Suprapubic skin (tissue), 4 donors: ENCODE results near the gene CILP2.

Source experiments
- EP300 ChIP-seq: sonication (generic); formaldehyde crosslinking; IDR thresholded peaks from one replicate; pipeline ENCODE4 v1.6.1; 2017; ENCODE audit warnings: antibody characterized with exemption
- POLR2A ChIP-seq, 2 donors: fragments of 450-650 bp; IDR thresholded peaks; one replicate each; pipeline ENCODE4 v1.6.1; 2017; ENCODE audit warnings: antibody characterized with exemption in 2 of 2, mild to moderate bottlenecking in 2 of 2, moderate library complexity in 2 of 2
- POLR2AphosphoS5 ChIP-seq, 3 donors: sonication (generic); formaldehyde crosslinking; IDR thresholded peaks; one replicate each; pipeline ENCODE4 v1.6.1; 2017; ENCODE audit warnings: antibody characterized with exemption in 3 of 3
- TF ChIP-seq, protein P1 (sequence below), 2 donors: fragments of 200-600 bp in 1 of 2; fragments of 450-650 bp in 1 of 2; sonication (generic) in 1 of 2; IDR thresholded peaks; one replicate each; pipeline ENCODE4 v1.5.1; 2016 to 2019; ENCODE audit warnings: antibody characterized with exemption in 2 of 2, mild to moderate bottlenecking in 1 of 2, moderate library complexity in 1 of 2

DNA sequence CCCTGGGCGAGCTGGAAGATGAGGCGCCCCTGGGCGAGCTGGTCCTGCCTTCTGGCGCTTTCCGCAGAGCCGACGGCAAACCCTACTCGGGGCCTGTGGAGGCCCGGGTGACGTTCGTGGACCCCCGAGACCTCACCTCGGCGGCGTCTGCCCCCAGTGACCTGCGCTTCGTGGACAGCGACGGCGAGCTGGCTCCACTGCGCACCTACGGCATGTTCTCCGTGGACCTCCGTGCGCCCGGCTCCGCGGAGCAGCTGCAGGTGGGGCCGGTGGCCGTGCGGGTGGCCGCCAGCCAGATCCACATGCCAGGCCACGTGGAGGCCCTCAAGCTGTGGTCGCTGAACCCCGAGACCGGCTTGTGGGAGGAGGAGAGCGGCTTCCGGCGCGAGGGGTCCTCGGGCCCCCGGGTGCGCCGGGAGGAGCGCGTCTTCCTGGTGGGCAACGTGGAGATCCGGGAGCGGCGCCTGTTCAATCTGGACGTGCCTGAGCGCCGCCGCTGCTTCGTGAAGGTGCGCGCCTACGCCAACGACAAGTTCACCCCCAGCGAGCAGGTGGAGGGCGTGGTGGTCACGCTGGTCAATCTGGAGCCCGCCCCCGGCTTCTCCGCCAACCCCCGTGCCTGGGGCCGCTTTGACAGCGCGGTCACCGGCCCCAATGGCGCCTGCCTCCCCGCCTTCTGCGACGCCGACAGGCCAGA lies 6.3 kb downstream of the CILP2 start:
- TF ChIP-seq POLR2A (IDR thresholded peaks at IDR 0.05), result no peak
- TF ChIP-seq, protein P1, sequence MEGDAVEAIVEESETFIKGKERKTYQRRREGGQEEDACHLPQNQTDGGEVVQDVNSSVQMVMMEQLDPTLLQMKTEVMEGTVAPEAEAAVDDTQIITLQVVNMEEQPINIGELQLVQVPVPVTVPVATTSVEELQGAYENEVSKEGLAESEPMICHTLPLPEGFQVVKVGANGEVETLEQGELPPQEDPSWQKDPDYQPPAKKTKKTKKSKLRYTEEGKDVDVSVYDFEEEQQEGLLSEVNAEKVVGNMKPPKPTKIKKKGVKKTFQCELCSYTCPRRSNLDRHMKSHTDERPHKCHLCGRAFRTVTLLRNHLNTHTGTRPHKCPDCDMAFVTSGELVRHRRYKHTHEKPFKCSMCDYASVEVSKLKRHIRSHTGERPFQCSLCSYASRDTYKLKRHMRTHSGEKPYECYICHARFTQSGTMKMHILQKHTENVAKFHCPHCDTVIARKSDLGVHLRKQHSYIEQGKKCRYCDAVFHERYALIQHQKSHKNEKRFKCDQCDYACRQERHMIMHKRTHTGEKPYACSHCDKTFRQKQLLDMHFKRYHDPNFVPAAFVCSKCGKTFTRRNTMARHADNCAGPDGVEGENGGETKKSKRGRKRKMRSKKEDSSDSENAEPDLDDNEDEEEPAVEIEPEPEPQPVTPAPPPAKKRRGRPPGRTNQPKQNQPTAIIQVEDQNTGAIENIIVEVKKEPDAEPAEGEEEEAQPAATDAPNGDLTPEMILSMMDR (IDR thresholded peaks at IDR 0.05), result no peak
- no peak for TF ChIP-seq POLR2AphosphoS5 (IDR thresholded peaks at IDR 0.05)
- TF ChIP-seq EP300, result no peak
